Esophagus muscularis mucosa (tissue), 3 donors: ENCODE results near the gene TRIM77.
"Not testable (repeated sequence)": the region's sequence is repeated elsewhere in the genome, so short reads cannot be mapped to it uniquely, and the experiment has no call there.

Source experiments
- POLR2A ChIP-seq: fragments of 450-650 bp; IDR thresholded peaks from one replicate; pipeline ENCODE4 v1.6.1; 2017; ENCODE audit warnings: antibody characterized with exemption, moderate library complexity, mild to moderate bottlenecking, low read depth
- POLR2AphosphoS5 ChIP-seq, 2 donors: sonication (generic); formaldehyde crosslinking; IDR thresholded peaks; one replicate each; pipeline ENCODE4 v1.6.1; 2017; ENCODE audit warnings: antibody characterized with exemption in 2 of 2
- TF ChIP-seq, protein P1 (sequence below), 3 experiments: fragments of 200-600 bp in 2 of 3; fragments of 450-650 bp in 1 of 3; sonication (generic) in 2 of 3; IDR thresholded peaks; one replicate each; pipeline ENCODE4 v1.5.1; 2017 to 2019; ENCODE audit warnings: antibody characterized with exemption in 3 of 3, mild to moderate bottlenecking in 2 of 3, moderate library complexity in 1 of 3

DNA sequence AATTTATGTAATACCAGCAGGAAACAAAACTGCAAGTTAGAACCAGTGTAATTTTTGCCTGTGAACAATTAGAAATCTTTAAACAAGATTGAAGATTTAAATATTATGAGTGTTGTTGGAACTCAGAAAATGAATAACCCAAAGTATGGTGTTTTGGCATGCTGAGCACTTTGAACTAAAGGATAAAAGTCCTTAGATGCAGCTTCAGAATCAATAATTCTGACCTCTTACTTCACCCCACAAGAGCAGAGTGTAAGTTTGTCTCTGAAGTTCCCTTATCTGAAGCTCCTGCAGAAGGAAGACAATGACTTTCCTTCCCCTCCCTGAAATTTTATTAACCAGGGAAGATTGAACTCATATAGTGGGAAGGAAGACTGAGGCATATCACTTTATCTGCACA lies 40.5 kb upstream of the TRIM77 start:
- TF ChIP-seq, protein P1, sequence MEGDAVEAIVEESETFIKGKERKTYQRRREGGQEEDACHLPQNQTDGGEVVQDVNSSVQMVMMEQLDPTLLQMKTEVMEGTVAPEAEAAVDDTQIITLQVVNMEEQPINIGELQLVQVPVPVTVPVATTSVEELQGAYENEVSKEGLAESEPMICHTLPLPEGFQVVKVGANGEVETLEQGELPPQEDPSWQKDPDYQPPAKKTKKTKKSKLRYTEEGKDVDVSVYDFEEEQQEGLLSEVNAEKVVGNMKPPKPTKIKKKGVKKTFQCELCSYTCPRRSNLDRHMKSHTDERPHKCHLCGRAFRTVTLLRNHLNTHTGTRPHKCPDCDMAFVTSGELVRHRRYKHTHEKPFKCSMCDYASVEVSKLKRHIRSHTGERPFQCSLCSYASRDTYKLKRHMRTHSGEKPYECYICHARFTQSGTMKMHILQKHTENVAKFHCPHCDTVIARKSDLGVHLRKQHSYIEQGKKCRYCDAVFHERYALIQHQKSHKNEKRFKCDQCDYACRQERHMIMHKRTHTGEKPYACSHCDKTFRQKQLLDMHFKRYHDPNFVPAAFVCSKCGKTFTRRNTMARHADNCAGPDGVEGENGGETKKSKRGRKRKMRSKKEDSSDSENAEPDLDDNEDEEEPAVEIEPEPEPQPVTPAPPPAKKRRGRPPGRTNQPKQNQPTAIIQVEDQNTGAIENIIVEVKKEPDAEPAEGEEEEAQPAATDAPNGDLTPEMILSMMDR (IDR thresholded peaks at IDR 0.05) = not testable (repeated sequence)
- TF ChIP-seq POLR2A; POLR2AphosphoS5 (IDR thresholded peaks at IDR 0.05): not testable (repeated sequence)
